GM21367 (cell line): Measurements from ENCODE around the gene CDK11A.
"Not testable (repeated sequence)": the region's sequence is repeated elsewhere in the genome, so short reads cannot be mapped to it uniquely, and the experiment has no call there.

Experiments used
- ATAC-seq: cut with Tn5 transposase; IDR thresholded peaks from one replicate; pipeline ENCODE4 v1.9.1; 2021; ENCODE audit not compliant: unreplicated experiment

CDK11A gene

GRCh38 chr1:1726088-1726487, 1.9 kb upstream of the CDK11A start:
- not testable (repeated sequence) for ATAC-seq

GRCh38 chr1:1721201-1721600, 3.0 kb downstream of the CDK11A start:
- ATAC-seq, result no peak

- ATAC-seq, result not testable (repeated sequence)
These were observed 8.9 kb downstream of the CDK11A start for GRCh38 chr1:1715109-1715883.

DNA sequence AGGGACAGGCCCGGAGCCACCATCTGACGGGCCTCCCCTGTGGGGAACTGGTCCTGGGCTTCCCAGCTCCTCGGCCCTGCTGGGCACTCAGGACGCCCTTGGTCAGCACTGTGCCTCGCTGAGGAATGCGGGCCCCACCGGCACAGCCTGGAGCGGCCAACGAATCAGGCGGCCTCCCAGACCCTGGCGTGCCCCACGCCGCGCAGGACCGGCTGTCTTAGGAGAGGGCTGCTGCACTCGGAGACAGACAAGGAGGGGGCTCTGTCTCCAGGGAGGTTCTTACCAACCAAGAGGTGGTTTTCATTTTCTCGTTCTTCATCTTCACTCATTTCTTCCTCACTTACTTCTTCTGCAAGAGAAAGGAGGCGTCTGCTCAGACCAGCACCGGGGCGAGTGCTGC, 16.3 kb downstream of the CDK11A start:
- ATAC-seq, result not testable (repeated sequence)

DNA sequence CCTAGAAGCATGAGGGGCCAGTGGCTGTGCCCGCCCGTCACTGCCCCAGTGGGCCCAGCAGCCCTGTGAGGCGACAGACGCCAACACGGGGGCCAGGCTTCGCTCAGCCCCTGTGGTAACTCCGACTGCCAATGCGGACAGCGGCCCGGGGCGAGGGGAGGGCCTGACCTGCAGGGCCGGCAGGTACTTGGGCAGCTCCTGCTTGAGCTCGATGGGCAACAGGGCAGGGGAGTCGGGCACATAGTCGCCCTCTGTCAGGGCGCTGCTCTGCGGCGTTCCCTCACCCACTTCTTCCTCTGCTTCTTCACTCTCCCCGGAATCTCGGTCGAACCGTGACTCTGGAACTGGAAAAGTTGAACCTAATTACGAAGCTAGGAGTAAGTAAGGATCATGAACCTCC, 16.9 kb downstream of the CDK11A start:
- ATAC-seq, result not testable (repeated sequence)

GRCh38 chr1:1705623-1706022, 18.5 kb downstream of the CDK11A start:
- ATAC-seq, result not testable (repeated sequence)

DNA sequence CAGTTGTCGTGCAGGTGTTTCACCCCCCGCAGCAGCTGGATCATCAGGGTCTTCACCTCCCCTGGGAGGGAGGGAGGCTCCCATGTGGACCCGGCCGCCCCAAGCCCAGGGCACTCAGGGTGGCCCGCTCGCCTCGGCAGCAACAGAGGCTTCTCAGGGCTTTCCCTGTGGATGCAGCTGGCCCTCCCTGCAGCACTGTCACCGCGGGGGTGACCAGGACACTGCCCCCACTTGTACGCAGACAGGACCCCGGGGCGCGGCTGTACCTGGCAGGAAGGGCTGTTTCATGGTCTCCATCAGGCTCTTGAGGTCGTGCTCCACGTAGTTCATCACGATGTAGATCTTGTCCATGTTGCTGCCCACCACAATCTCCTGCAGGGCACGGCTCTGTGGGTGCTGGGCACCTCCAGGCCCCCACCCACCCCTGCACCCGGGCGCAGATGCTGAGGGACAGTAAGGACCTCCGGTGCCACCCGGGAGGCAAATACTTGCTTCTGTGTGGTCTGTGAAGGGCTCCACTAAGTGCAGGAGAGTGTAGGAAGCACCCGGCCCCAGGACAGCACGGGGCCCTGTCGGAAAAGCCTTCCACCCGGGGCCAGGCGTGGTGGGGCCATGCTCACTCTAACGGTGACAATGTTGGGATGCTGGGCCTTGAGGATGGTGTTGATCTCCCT, 19.7 kb downstream of the CDK11A start:
- not testable (repeated sequence) for ATAC-seq

GRCh38 chr1:1703796-1704195, 20.4 kb downstream of the CDK11A start:
- no peak for ATAC-seq

- not testable (repeated sequence) for ATAC-seq
These were observed 21.7 kb downstream of the CDK11A start for GRCh38 chr1:1702506-1702905.

GRCh38 chr1:1700557-1700956, 23.6 kb downstream of the CDK11A start:
- ATAC-seq, result not testable (repeated sequence)

DNA sequence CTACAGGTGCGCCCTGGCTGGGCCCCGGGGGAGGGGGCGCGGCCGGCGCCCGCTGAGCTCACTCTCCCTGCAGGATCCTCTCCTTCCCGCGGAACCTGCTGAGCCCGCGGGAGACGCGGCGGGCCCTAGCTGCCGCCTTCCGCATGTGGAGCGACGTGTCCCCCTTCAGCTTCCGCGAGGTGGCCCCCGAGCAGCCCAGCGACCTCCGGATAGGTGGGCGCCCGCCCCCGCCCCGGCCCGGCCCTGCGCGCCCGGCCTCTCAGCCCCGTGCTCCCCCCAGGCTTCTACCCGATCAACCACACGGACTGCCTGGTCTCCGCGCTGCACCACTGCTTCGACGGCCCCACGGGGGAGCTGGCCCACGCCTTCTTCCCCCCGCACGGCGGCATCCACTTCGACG, 24.1 kb downstream of the CDK11A start:
- not testable (repeated sequence) for ATAC-seq

DNA sequence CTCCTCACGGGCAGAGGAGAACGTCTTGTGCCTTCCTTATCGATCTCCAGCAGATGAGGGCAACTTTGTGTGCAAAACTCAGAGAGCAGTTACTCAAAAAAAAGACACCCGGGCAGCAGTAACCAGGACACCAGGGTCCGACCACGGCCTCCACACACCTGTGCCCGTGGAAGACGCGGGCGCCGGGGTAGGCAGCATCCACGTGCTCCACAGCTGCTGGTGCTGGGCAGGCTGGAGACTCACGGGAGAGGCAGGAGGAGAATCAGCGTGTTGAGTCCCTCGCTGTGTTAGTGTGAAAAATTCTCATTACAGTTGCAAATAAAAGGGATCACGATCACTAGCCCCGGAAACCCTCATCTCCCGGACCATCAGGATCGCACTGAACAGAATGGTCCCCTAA, 25.1 kb downstream of the CDK11A start:
- not testable (repeated sequence) for ATAC-seq

GRCh38 chr1:1697358-1698183, 26.6 kb downstream of the CDK11A start:
- not testable (repeated sequence) for ATAC-seq

DNA sequence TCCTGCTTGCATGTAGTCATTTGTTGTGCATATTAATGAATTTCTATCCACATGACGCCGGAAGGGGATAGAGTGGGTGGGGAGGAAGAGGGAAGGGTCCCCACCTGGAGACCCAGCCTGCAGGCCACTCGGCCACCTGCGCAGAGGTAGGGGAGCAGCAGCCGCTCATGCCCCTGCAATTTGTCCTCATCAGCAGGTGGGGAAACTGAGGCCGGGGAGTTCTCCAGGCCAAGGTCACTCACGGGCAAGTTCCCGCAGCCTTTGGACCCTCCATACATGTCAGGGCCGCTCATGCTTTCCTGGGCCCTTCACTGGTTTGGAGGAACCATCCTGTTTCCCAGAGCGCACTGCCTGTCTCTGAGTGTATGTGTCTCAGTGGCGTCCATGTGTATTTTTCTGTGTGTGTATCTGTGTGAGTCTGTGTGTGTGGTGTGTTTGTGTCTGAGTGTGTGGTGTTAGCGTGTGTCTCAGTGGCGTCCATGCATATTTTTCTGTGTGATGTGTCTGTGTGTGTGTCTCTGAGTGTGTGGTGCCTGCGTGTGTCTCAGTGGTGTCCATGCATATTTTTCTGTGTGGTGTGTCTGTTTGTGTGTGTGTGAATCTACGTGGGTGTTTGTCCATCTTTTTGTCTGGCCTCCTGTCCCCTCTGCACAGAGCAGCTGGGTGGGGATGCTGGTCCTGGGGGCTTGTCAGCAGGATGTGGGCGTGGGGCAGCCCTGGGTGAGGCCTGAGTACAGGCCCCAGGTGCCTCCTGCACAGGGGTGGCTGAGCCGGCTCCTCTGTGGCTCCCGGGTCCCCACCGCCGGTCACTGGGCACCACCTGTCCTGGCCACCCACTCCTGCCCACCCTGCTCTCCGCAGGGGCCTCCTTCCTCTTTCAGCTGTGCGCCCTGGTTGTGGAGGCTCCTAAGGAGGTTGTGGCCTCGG, 27.5 kb downstream of the CDK11A start:
- ATAC-seq, result not testable (repeated sequence)

DNA sequence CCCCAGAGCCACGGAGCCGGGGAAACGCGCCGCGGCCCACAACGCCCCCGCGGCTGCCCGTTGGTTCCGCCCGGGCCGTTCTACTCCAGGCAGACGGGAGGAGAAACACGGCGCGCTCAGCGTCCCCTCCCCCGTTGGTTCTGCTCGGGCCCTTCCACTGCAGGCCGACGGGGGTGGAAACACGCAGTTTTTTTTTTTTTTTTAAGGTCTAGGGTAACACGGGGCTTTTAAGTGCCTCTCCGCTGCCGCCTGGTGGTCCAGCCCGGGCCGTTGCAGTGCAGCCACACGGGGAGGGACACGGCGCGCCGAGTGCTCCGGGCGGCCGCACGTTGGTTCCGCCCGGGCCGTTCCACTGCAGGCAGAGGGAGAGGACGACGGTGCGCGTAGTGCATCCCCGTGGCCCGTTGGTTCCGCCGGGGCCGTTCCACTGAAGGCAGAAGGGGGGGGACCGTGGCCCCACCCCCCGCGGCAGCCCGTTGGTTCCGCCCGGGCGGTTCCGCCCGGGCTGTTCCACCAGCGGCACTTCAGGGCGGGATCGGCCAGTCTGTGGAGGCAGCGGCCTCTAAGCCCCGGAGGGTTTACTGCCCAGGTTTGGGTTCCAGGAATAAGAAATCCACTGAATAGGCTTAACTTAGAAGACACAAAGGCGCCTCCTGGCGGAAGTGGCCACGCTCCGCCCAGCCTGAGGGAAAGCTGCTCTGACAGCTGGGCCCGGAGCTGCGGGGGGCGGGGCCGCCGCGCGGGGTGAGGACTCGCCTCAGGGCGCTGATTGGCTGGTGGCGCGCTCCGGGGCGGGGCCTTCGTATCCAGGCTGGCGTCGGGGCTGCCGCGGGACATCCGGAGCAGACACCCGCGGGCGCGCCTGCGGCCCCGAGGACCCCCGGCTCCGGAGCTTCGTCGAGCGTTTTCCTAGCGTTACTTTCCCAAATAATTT, 31.2 kb downstream of the CDK11A start, which contains the start of gene SLC35E2B:
TSS of gene SLC35E2B (minus strand) at position 82 of the 934 bp plus-strand sequence. CDS start 16,096 bp downstream, outside the sequence.
- ATAC-seq, result peak; percentile 70

- peak; percentile 23 for ATAC-seq
These were observed 31.8 kb downstream of the CDK11A start for GRCh38 chr1:1692324-1692713.

DNA sequence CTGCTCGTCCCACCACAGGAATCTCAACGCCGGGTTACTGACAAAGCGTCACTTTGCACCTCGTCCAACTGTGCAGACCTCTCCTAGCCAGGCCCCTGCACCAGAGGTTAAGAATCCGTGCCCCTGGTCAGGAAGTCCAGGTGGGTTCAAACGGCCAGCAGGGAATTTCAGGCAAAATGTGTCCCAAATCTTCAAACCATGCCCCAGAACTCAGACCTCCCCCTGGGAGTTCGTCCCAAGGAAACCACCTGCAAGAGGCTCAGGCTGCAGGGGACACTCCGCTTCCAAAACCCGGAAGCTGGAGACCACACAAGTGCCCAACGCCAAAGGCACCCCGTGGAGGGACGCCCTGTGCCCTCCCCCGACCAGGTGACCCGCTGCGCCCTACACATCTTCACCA, 32.7 kb downstream of the CDK11A start:
- not testable (repeated sequence) for ATAC-seq

GRCh38 chr1:1689526-1689925, 34.6 kb downstream of the CDK11A start:
- not testable (repeated sequence) for ATAC-seq

DNA sequence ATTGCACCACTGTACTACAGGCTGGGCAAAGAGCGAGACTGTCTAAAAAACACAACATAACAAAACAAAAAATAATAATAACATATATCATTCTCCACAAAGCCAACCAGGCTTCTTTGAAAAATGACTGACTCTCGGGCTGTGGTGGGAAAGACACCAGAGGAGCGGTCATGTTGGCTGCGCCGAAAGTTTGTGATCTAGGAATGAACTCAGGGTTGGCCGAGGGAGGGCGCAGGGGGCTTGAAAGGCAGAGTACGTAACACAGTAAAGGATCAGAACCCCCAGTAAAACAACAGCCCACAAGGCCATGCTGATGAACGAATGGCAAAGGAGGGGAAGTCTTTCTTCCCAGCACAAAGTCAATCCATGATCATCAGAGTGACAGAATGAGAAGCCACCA, 36.3 kb downstream of the CDK11A start:
- no peak for ATAC-seq
